Activated naive CD8-positive, alpha-beta T cell treated with anti-CD3 and anti-CD28 coated beads, Interleukin-2, amount 10 ng/mL, durations not matched to agents 7 days and 5 days (primary cell): ENCODE measurements around the gene KIF13A. TPM values are rescaled to one million over a fixed set of nuclear protein-coding genes. Genes with fewer than 3 reads are reported as not detected.

ENCODE experiments used
- ATAC-seq: fragments of 150-1000 bp; cut with Tn5 transposase; one replicate; pipeline ENCODE4 v1.10.0; 2021; ENCODE audit warnings: low read depth, moderate library complexity
- POLR2A ChIA-PET: fragments of 350-600 bp; sonication (Branson Sonifier 250); formaldehyde crosslinking; loops from one replicate; lab custom pipeline; 2021; ENCODE audit warnings: antibody characterized with exemption; lab: Charles Lee
- DNase-seq: peaks from one replicate; pipeline ENCODE4 v3.0.0; 2021
- H3K27ac Mint-ChIP-seq: one replicate; pipeline ENCODE4 v1.8.0; 2022; ENCODE audit warnings: mild to moderate bottlenecking, mixed read lengths
- H3K27me3 Mint-ChIP-seq: one replicate; pipeline ENCODE4 v1.8.0; 2022; ENCODE audit warnings: mild to moderate bottlenecking, moderate library complexity, mixed read lengths
- H3K36me3 Mint-ChIP-seq: one replicate; pipeline ENCODE4 v1.8.0; 2021; ENCODE audit warnings: mild to moderate bottlenecking, mixed read lengths
- H3K4me1 Mint-ChIP-seq: one replicate; pipeline ENCODE4 v1.8.0; 2021; ENCODE audit warnings: mixed read lengths
- H3K4me3 Mint-ChIP-seq: one replicate; pipeline ENCODE4 v1.8.0; 2022; ENCODE audit warnings: mild to moderate bottlenecking, moderate library complexity, mixed read lengths
- H3K9me3 Mint-ChIP-seq: one replicate; pipeline ENCODE4 v1.8.0; 2021; ENCODE audit warnings: mixed read lengths
- total RNA-seq, 2 experiments: library from RNA; stranded (reverse); gene quantifications; one replicate each; pipeline ENCODE4 v1.2.3, GENCODE V29; 2021

Gene KIF13A
- total RNA-seq, 2 experiments from 2014 or later, result 0.30 to 0.54 TPM

- POLR2A ChIA-PET, result no interaction called here
- peaks cover 39% of the 10 kb centered on the region for H3K27me3 Mint-ChIP-seq
Measured at GRCh38 chr6:17871189-17871519, 116.3 kb downstream of the KIF13A start.

GRCh38 chr6:17870300-17871188 lies 116.9 kb downstream of the KIF13A start:
- Mint-ChIP-seq H3K27ac (no peak overlapping the region), H3K9me3 (no peaks in the 10 kb centered on the region), H3K36me3 (no peaks in the 10 kb centered on the region), H3K27me3 (peaks cover 40% of the 10 kb centered on the region), H3K4me3 (no peak overlapping the region), H3K4me1 (no peaks in the 10 kb centered on the region)
- ATAC-seq (no peak), DNase-seq (no peak)
- POLR2A ChIA-PET, result no interaction called here

More at GRCh38 chr6:17871189-17871519, 116.3 kb downstream of the KIF13A start:
- Mint-ChIP-seq H3K4me3 (no peak overlapping the region), H3K4me1 (no peaks in the 10 kb centered on the region), H3K36me3 (no peaks in the 10 kb centered on the region), H3K27ac (no peak overlapping the region), H3K9me3 (no peaks in the 10 kb centered on the region)
- DNase-seq, result no peak
- ATAC-seq, result no peak

GRCh38 chr6:17869753-17870050 lies 117.7 kb downstream of the KIF13A start:
- Mint-ChIP-seq H3K27ac (no peak overlapping the region), H3K9me3 (no peaks in the 10 kb centered on the region), H3K36me3 (no peaks in the 10 kb centered on the region), H3K4me3 (no peak overlapping the region), H3K4me1 (no peaks in the 10 kb centered on the region), H3K27me3 (peaks cover 41% of the 10 kb centered on the region)
- no peak for DNase-seq
- ATAC-seq, result no peak
- POLR2A ChIA-PET, result no interaction called here

GRCh38 chr6:17869010-17869752 lies 118.3 kb downstream of the KIF13A start:
- no peaks in the 10 kb centered on the region for H3K4me1 Mint-ChIP-seq
- H3K36me3 Mint-ChIP-seq, result no peaks in the 10 kb centered on the region
- no peak for DNase-seq
- no peak overlapping the region for H3K4me3 Mint-ChIP-seq
- no peak for ATAC-seq
- peaks cover 45% of the 10 kb centered on the region for H3K27me3 Mint-ChIP-seq
- H3K9me3 Mint-ChIP-seq, result no peaks in the 10 kb centered on the region
- no peak overlapping the region for H3K27ac Mint-ChIP-seq
- POLR2A ChIA-PET, result no interaction called here

- POLR2A ChIA-PET, result no interaction called here
- Mint-ChIP-seq H3K27ac (no peak overlapping the region), H3K4me1 (no peaks in the 10 kb centered on the region), H3K27me3 (peaks cover 40% of the 10 kb centered on the region), H3K36me3 (no peaks in the 10 kb centered on the region), H3K9me3 (no peaks in the 10 kb centered on the region), H3K4me3 (no peak overlapping the region)
- ATAC-seq (no peak), DNase-seq (no peak)
Measured at GRCh38 chr6:17867880-17868279, 119.6 kb downstream of the KIF13A start.

GRCh38 chr6:17866876-17867444 lies 120.5 kb downstream of the KIF13A start:
- ATAC-seq, result no peak
- Mint-ChIP-seq H3K27ac (no peak overlapping the region), H3K36me3 (no peaks in the 10 kb centered on the region), H3K9me3 (no peaks in the 10 kb centered on the region), H3K4me1 (no peaks in the 10 kb centered on the region), H3K4me3 (no peak overlapping the region), H3K27me3 (peaks cover 44% of the 10 kb centered on the region)
- POLR2A ChIA-PET, result no interaction called here
- no peak for DNase-seq

GRCh38 chr6:17865798-17866725 lies 121.4 kb downstream of the KIF13A start:
- Mint-ChIP-seq H3K36me3 (no peaks in the 10 kb centered on the region), H3K4me1 (no peaks in the 10 kb centered on the region), H3K27me3 (peaks cover 39% of the 10 kb centered on the region), H3K4me3 (no peak overlapping the region), H3K27ac (no peak overlapping the region), H3K9me3 (no peaks in the 10 kb centered on the region)
- ATAC-seq (no peak), DNase-seq (no peak)
- POLR2A ChIA-PET, result no interaction called here

- Mint-ChIP-seq H3K4me1 (no peaks in the 10 kb centered on the region), H3K4me3 (no peak overlapping the region), H3K27ac (no peak overlapping the region), H3K27me3 (peaks cover 32% of the 10 kb centered on the region), H3K36me3 (no peaks in the 10 kb centered on the region), H3K9me3 (no peaks in the 10 kb centered on the region)
- DNase-seq (no peak), ATAC-seq (no peak)
- POLR2A ChIA-PET, result no interaction called here
Measured at GRCh38 chr6:17865243-17865642, 122.2 kb downstream of the KIF13A start.

GRCh38 chr6:17863901-17864754 lies 123.3 kb downstream of the KIF13A start:
- Mint-ChIP-seq H3K9me3 (no peaks in the 10 kb centered on the region), H3K27me3 (peaks cover 28% of the 10 kb centered on the region), H3K36me3 (no peaks in the 10 kb centered on the region), H3K4me1 (no peaks in the 10 kb centered on the region), H3K4me3 (no peak overlapping the region), H3K27ac (no peak overlapping the region)
- POLR2A ChIA-PET, result no interaction called here
- no peak for ATAC-seq
- no peak for DNase-seq

- ATAC-seq (no peak), DNase-seq (no peak)
- no peak overlapping the region for H3K27ac Mint-ChIP-seq
- H3K4me3 Mint-ChIP-seq, result no peak overlapping the region
- H3K4me1 Mint-ChIP-seq, result no peaks in the 10 kb centered on the region
- no peaks in the 10 kb centered on the region for H3K9me3 Mint-ChIP-seq
- POLR2A ChIA-PET, result no interaction called here
- H3K27me3 Mint-ChIP-seq, result peaks cover 12% of the 10 kb centered on the region
- no peaks in the 10 kb centered on the region for H3K36me3 Mint-ChIP-seq
Measured at GRCh38 chr6:17861361-17861760, 126.1 kb downstream of the KIF13A start.

GRCh38 chr6:17859846-17860245 lies 127.6 kb downstream of the KIF13A start:
- Mint-ChIP-seq H3K27ac (no peak overlapping the region), H3K4me1 (no peaks in the 10 kb centered on the region), H3K9me3 (no peaks in the 10 kb centered on the region), H3K36me3 (no peaks in the 10 kb centered on the region), H3K27me3 (peaks cover 10% of the 10 kb centered on the region), H3K4me3 (no peak overlapping the region)
- DNase-seq (no peak), ATAC-seq (no peak)
- POLR2A ChIA-PET, result no interaction called here

- ATAC-seq, result no peak
- Mint-ChIP-seq H3K27ac (no peak overlapping the region), H3K4me1 (no peaks in the 10 kb centered on the region), H3K36me3 (no peaks in the 10 kb centered on the region), H3K4me3 (no peak overlapping the region), H3K9me3 (no peaks in the 10 kb centered on the region), H3K27me3 (peaks cover 6% of the 10 kb centered on the region)
- DNase-seq, result no peak
- POLR2A ChIA-PET, result no interaction called here
Measured at GRCh38 chr6:17858584-17858983, 128.9 kb downstream of the KIF13A start.
